ENCODE results near the gene UBR7.

DNA sequence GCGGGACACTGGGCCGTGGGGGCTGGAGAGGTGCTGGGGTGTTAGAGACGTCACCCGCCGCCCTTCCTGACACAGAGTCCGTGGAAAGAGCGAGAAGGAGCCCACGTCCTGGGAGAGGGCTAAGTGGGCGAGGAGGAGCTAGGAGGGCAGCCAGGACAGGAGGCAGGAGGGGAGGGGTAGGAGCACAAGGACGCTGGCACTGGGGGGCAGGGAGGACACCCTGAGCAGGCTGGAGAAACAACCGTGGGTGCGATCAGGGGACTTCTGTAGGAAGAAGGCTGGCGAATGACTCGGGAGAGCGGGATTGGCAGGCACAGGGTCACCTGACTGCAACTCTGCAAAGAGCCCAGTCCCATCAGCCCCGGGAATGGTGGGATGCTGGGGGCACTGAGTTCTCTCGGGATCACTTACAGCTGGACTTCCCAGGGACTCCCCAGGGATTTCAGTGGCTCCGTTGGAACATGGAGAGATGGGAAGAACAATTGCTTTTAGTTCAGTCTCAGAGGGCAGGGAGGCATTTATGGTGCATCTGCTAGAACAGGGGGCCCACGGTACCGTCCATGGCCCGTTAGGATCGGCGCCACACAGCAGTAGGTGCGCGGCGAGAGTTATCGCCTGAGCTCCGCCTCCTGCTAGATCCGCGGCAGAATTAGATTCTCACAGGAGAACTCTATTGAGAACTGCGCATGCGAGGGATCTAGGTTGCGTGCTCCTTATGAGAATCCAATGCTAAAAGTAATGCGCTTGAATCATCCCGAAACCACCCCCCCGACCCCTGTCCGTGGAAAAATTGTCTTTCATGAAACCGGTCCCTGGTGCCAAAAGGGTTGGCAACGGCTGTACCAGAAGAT lies 24.3 kb downstream of the UBR7 start:
- TF ChIP-seq, protein P1, sequence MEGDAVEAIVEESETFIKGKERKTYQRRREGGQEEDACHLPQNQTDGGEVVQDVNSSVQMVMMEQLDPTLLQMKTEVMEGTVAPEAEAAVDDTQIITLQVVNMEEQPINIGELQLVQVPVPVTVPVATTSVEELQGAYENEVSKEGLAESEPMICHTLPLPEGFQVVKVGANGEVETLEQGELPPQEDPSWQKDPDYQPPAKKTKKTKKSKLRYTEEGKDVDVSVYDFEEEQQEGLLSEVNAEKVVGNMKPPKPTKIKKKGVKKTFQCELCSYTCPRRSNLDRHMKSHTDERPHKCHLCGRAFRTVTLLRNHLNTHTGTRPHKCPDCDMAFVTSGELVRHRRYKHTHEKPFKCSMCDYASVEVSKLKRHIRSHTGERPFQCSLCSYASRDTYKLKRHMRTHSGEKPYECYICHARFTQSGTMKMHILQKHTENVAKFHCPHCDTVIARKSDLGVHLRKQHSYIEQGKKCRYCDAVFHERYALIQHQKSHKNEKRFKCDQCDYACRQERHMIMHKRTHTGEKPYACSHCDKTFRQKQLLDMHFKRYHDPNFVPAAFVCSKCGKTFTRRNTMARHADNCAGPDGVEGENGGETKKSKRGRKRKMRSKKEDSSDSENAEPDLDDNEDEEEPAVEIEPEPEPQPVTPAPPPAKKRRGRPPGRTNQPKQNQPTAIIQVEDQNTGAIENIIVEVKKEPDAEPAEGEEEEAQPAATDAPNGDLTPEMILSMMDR (IDR thresholded peaks at IDR 0.05) = no peak
- no peak for TF ChIP-seq POLR2A (IDR thresholded peaks at IDR 0.05)
